ENCODE results near the gene BBIP1. TPM values are rescaled to one million over a fixed set of nuclear protein-coding genes. Genes with fewer than 3 reads are reported as not detected.
A peak's percentile ranks its signal among the peaks of the same experiment; 100 is the strongest.

The BBIP1 gene
- total RNA-seq, 4 donors from 2014 or later, result 8.9 to 15.3 (median 11.7) TPM

DNA sequence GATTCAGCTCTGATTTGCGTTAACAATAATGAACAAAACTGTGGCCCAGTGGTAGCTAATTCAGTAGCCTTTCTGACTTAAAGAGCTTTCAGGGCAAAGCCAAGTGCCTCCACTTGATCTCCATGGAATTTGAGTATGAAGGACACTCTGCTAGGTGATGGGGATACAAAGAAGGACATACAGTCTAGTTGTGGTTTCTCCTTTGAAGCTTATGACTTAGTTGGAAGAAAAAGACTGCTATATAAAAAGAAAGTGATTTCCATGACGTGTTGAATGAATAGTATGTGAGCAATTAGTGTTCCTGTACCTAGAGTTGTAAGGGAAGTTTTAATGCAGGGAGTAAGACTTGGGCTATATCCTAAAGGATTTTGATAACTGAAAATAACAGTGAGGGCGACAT is 39.0 kb downstream of the BBIP1 start:
- TF ChIP-seq, protein P1, sequence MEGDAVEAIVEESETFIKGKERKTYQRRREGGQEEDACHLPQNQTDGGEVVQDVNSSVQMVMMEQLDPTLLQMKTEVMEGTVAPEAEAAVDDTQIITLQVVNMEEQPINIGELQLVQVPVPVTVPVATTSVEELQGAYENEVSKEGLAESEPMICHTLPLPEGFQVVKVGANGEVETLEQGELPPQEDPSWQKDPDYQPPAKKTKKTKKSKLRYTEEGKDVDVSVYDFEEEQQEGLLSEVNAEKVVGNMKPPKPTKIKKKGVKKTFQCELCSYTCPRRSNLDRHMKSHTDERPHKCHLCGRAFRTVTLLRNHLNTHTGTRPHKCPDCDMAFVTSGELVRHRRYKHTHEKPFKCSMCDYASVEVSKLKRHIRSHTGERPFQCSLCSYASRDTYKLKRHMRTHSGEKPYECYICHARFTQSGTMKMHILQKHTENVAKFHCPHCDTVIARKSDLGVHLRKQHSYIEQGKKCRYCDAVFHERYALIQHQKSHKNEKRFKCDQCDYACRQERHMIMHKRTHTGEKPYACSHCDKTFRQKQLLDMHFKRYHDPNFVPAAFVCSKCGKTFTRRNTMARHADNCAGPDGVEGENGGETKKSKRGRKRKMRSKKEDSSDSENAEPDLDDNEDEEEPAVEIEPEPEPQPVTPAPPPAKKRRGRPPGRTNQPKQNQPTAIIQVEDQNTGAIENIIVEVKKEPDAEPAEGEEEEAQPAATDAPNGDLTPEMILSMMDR (IDR thresholded peaks at IDR 0.05 in 4 of 5, conservative IDR thresholded peaks at IDR 0.05 in 1 of 5), result no peak
- no peak for TF ChIP-seq POLR2A (IDR thresholded peaks at IDR 0.05)
- H3K27ac ChIP-seq, result no peak overlapping the region
- H3K4me1 ChIP-seq, result peaks cover 0 to 7% of the 10 kb centered on the region in 2 donors
- intact Hi-C loops (cut with DNase I; ENCODE audit: low total_unique reads), result no loop called here
- DNase-seq (no peak), ATAC-seq (no peak)
- no peaks in the 10 kb centered on the region for H3K27me3 ChIP-seq
- no peaks in the 10 kb centered on the region for H3K9me3 ChIP-seq
- H3K36me3 ChIP-seq, result peaks cover 0 to 11% of the 10 kb centered on the region in 2 donors
- no peak overlapping the region for H3K4me3 ChIP-seq
- in situ Hi-C loops (cut with MboI; ENCODE audit: low sequenced_read_pairs in 4 of 4), result loop anchor here (5.0 to 25.0 kb wide), 5 partner anchors 73 to 568 kb away; partner anchors contain the start of gene SMNDC1 (in 1 of the 4)

DNA sequence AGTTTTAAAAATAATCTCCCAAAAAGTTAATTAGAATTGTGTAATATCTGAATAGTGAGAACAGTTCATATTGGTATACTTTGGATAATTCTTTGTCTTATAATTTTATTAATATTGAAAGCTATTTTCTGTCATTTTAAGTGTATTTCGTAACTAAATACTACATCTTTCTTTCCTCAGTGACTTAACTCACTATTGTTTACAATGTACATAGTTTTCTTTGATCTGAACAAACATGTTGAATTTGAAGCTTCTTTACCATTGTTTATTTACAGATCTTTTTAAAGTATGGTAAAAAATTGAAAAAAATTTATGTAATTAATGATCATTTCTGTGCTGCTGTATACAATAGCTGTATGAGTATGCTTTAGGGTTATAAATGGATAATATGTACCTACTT is 42.2 kb downstream of the BBIP1 start:
- ATAC-seq, result no peak
- DNase-seq, result no peak
- no peak for TF ChIP-seq POLR2A (IDR thresholded peaks at IDR 0.05)
- in situ Hi-C loops (cut with MboI; ENCODE audit: low sequenced_read_pairs in 4 of 4), result loop anchor here in 3 of 4 donors (10.0 to 25.0 kb wide), 3 partner anchors 72 to 564 kb away; partner anchors contain the start of gene SMNDC1 (in 1 of the 3)
- intact Hi-C loops (cut with DNase I; ENCODE audit: low total_unique reads), result loop anchor here (10.0 kb wide), 1 partner anchor 272 kb away; no protein-coding TSS in a partner anchor
- H3K36me3 ChIP-seq, result no peaks in the 10 kb centered on the region
- no peaks in the 10 kb centered on the region for H3K9me3 ChIP-seq
- no peak overlapping the region for H3K4me3 ChIP-seq
- no peaks in the 10 kb centered on the region for H3K27me3 ChIP-seq
- peaks cover 9 to 20% of the 10 kb centered on the region in 2 donors for H3K4me1 ChIP-seq
- H3K27ac ChIP-seq, result no peak overlapping the region

DNA sequence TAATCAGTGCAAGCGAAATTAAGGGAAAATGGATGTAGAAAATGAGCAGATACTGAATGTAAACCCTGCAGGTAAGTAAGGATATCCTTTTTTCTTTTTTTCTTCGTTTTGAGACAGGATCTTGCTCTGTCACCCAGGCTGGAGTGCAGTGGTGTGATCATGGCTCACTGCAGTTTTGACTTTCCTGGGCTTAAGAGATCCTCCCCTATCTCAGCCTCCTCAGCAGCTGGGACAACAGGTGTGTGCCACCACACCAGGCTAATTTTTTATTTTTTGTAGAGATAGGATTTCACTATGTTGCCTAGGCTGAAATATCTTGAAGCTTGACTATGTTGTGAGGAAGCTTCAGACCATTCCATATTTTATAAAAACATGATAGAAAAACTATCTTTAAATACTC is 43.0 kb downstream of the BBIP1 start:
- Histone ChIP-seq H3K27me3 (no peaks in the 10 kb centered on the region), H3K4me1 (peaks cover 9 to 23% of the 10 kb centered on the region in 2 donors), H3K27ac (no peak overlapping the region), H3K4me3 (no peak overlapping the region), H3K36me3 (no peaks in the 10 kb centered on the region), H3K9me3 (no peaks in the 10 kb centered on the region)
- in situ Hi-C loops (cut with MboI; ENCODE audit: low sequenced_read_pairs in 4 of 4) (loop anchor here in 3 of 4 donors (10.0 to 25.0 kb wide), 3 partner anchors 71 to 564 kb away; partner anchors contain the start of gene SMNDC1 (in 1 of the 3)), intact Hi-C loops (cut with DNase I; ENCODE audit: low total_unique reads) (loop anchor here (10.0 kb wide), 1 partner anchor 271 kb away; no protein-coding TSS in a partner anchor)
- DNase-seq (no peak), ATAC-seq (no peak)
- no peak for TF ChIP-seq POLR2A (IDR thresholded peaks at IDR 0.05)
- TF ChIP-seq, protein P1 (IDR thresholded peaks at IDR 0.05 in 4 of 5, conservative IDR thresholded peaks at IDR 0.05 in 1 of 5), result no peak

DNA sequence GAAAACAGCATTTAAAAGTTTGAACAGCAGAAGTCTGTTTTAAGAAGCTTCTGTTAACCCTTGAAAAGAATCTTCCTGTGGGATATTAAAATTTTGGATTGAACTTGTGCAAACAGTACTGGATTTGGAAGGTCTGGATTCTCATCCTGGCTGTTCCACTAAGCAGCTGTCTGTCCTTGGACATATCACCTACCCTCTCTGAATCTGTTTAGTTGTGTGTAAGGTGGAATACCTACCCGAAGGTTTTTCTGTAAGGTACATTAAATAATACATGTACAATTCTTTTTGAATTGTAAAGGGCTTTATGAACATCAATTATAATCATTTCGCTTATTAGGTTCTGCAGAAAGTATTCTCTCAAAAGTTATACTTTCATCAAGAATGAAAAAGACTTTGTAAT is 45.0 kb downstream of the BBIP1 start:
- Histone ChIP-seq H3K9me3 (no peaks in the 10 kb centered on the region), H3K4me3 (peak overlapping the region; percentile 71 to 100 (median 88)), H3K4me1 (peaks cover 9 to 20% of the 10 kb centered on the region in 2 donors), H3K27ac (peak overlapping the region in 1 of 4 donors; percentile 96), H3K36me3 (no peaks in the 10 kb centered on the region), H3K27me3 (no peaks in the 10 kb centered on the region)
- DNase-seq (no peak), ATAC-seq (no peak)
- in situ Hi-C loops (cut with MboI; ENCODE audit: low sequenced_read_pairs in 4 of 4), result loop anchor here in 1 of 4 donors (10.0 kb wide), 1 partner anchor 69 kb away; no protein-coding TSS in a partner anchor
- TF ChIP-seq POLR2A (IDR thresholded peaks at IDR 0.05), result no peak
- TF ChIP-seq, protein P1 (IDR thresholded peaks at IDR 0.05 in 4 of 5, conservative IDR thresholded peaks at IDR 0.05 in 1 of 5), result no peak
- intact Hi-C loops (cut with DNase I; ENCODE audit: low total_unique reads), result loop anchor here (2.0 to 10.0 kb wide), 3 partner anchors 19 to 269 kb away; no protein-coding TSS in a partner anchor
